GM12891 (cell line): Measurements from ENCODE around the gene ANO4.
"Not testable (repeated sequence)": the region's sequence is repeated elsewhere in the genome, so short reads cannot be mapped to it uniquely, and the experiment has no call there.

Experiments
- DNase-seq: peaks from one replicate; pipeline ENCODE4 v3.0.0; 2011; ENCODE audit warnings: low spot score; ENCODE audit not compliant: insufficient read length
- FAIRE-seq: peaks from 2 replicates; lab custom pipeline; 2011; peaks lifted over from hg19 to GRCh38; lab: Jason Lieb, UNC
- PAX5 ChIP-seq: IDR thresholded peaks from 2 replicates; pipeline ENCODE4 v1.6.1; 2011; ENCODE audit warnings: low read length, moderate library complexity, mild to moderate bottlenecking; ENCODE audit not compliant: insufficient read depth, severe bottlenecking
- POLR2A ChIP-seq: IDR thresholded peaks from 2 replicates; pipeline ENCODE4 v1.6.1; 2011; ENCODE audit warnings: low read depth, low read length, control low read depth
- POLR2AphosphoS5 ChIP-seq: IDR thresholded peaks from 2 replicates; pipeline ENCODE4 v1.6.1; 2011; ENCODE audit warnings: low read depth, low read length, control low read depth
- POU2F2 ChIP-seq: IDR thresholded peaks from 2 replicates; pipeline ENCODE4 v1.6.1; 2011; ENCODE audit warnings: low read depth, mild to moderate bottlenecking, control low read depth, low read length, moderate library complexity
- SPI1 ChIP-seq: IDR thresholded peaks from 2 replicates; pipeline ENCODE4 v1.6.1; 2011; ENCODE audit warnings: low read depth, low read length, control low read depth
- TAF1 ChIP-seq: IDR thresholded peaks from 2 replicates; pipeline ENCODE4 v1.6.1; 2011; ENCODE audit warnings: low read depth, low read length, control low read depth

ANO4 gene

DNA sequence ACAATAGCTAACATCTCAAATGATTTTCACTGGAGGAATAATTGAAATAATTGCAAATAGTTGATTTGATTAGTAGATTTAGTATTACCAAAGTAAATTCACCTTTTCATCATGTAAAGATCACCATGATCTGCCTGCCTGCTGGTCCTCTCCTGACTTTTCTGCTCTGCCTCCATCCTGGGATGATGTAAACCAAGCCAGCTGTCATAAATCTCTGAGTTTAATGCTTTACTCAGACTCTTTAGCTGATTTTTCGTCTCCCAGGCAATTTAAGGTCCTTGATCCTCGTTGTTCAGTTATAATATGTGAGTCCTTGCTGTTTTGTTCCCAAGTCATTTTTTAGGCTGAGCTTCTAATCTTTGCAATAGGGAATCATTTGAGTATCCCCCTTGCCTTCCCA, 138.0 kb downstream of the ANO4 start:
- DNase-seq, result no peak
- TF ChIP-seq POLR2AphosphoS5 (no peak), POLR2A (no peak), PAX5 (no peak), POU2F2 (no peak), SPI1 (no peak), TAF1 (no peak)
- FAIRE-seq, result no peak

DNA sequence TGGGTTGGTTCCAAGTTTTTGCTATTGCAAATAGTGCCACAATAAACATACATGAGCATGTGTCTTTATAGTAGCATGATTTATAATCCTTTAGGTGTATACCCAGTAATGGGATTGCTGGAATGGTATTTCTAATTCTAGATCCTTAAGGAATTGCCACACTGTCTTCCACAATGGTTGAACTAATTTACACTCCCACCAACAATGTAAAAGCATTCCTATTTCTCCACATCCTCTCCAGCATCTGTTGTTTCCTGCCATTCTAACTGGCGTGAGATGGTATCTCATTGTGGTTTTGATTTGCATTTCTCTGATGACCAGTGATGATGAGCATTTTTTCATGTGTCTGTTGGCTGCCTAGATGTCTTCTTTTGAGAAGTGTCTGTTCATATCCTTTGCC, 139.0 kb downstream of the ANO4 start:
- DNase-seq, FAIRE-seq: not testable (repeated sequence)

DNA sequence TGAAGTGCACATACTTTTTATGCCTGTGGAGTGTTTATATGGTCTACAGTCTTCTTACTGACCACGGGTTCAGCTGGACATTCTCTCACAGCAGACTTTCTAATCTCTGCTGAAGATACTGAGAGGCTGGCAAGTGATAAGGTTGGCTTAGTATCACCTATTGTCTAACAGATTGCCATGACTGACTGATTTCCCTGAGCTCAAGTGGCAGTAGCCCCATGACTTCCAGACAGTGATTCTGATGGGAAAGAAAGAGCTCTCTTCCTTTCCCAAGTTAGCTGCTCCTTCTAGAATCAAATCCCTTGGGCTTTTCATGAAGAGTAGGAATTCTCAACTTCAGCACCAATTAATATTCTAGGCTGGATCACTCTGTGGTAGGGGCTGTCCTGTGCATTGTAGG, 141.4 kb downstream of the ANO4 start:
- DNase-seq (no peak), FAIRE-seq (no peak)
- TF ChIP-seq POLR2A (no peak), TAF1 (no peak), POLR2AphosphoS5 (no peak), PAX5 (no peak), POU2F2 (no peak), SPI1 (no peak)

DNA sequence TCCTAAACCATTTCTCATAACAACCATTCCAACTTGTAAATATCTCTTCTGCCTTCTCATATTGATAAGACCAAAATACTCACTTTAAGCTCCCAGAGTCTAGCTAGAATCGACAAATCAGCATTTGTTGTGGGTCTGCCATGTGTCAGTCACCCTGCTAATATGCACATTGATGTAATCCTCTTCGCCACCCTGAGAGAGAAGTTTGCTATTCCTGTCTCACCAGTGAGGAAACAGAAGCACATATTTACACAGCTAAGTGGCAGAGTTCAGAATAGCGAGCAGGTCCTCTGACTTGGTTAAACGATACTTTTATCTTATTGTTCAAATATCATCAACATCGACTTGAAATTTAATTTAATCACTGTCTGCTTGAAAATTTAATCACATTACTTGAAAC, 142.1 kb downstream of the ANO4 start:
- no peak for TF ChIP-seq SPI1
- TF ChIP-seq POU2F2, result no peak
- no peak for TF ChIP-seq PAX5
- TF ChIP-seq POLR2AphosphoS5, result no peak
- TF ChIP-seq TAF1, result no peak
- no peak for TF ChIP-seq POLR2A
- DNase-seq, result no peak
- no peak for FAIRE-seq

DNA sequence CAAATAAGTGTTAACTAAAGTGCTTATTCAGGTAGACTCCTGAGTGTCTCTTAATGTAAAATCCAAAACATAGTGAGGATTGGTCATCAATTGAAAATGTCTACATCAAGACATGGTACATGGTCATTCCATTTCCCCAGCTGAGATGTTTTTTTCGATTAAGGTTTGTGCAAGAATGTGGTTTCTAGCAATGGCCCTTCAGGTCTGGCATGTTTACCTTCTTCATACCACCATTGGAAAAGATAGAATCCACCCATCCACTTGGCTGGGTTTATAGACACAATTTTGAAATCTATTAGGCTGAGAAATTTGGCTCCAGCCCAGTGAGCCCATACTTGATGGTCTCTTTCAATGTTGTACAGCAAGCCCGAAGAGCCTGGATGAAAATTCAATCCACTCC, 145.9 kb downstream of the ANO4 start:
- TF ChIP-seq SPI1 (no peak), POU2F2 (no peak)
- FAIRE-seq, result no peak
- DNase-seq, result no peak

DNA sequence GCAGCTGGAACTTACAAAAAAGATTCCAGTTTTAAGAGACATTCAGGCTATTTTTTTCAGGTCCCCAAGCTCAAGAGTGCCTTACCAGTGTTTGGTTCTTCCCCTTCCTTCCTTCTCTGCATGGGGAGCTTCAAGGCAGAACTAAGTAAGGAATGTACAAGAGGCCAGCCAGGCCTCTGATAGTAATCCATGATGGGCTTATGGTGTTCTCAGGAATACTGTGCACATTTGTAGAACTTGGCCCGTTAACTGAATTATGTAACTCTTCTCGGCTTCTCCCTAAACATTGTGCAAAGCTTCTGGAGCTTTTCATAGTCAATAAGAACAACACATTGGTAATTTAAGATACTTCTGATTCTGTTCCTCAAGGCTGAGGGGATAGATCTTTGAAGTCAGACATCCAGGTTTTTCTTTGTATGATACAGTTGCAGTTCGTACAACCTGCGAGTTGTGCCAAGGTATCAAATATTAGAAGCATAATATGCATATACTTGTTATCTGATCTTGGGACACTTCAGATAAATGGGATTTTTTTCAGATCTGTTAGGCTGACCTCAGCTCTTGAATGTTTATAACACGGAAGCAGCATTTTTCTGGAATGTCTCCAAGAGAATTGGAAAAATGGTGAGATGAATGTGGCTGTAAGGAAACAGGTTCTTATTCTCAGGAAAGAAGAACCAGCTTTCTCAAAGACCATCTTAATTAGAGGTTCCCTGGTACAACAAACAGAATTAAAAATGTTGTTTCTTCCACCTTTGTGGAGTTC, 148.6 kb downstream of the ANO4 start:
- FAIRE-seq (no peak), DNase-seq (no peak)
- TF ChIP-seq PAX5 (no peak), POLR2A (no peak), TAF1 (no peak), POLR2AphosphoS5 (no peak), POU2F2 (no peak)

DNA sequence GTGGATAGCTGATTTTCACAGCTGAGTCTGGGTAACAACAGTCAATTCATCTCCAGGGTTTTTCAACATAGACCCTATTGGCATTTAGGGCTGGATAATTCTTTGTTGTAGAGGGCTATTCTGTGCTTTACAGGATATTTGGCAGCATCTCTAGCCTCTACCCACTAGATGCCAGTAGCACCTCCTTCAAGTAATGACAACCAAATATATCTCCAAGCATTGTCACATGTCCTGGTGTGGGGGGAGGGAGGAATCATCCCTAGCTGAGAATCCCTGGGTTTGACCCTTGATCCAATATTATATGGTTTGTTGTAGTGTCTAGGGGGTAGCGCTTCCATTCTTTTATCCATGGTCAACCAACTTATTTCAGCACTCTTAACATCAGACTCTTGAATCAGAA, 157.2 kb downstream of the ANO4 start:
- no peak for FAIRE-seq
- DNase-seq, result no peak
- TF ChIP-seq SPI1 (no peak), POLR2AphosphoS5 (no peak), TAF1 (no peak), POLR2A (no peak)

DNA sequence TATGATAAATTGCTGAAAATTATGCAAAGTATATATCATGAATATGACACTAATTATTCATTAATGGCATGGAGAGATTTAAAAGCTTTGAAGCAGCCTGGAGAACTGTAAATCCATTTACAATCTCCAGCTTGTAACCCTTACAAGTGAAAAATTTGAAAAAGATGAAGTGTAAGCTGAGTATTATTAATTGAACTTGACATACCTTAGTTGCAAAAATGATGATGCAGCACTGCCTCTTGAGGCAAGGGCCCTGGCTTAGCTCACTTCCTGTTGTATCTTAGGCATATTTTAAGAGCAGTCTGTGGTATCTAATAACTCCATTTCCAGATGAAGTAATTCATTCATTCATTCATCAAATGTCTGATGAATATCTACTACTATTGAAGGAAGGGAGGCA, 158.6 kb downstream of the ANO4 start:
- TF ChIP-seq POLR2A, result no peak
- TF ChIP-seq POU2F2, result no peak
- TF ChIP-seq TAF1, result no peak
- no peak for TF ChIP-seq POLR2AphosphoS5
- no peak for TF ChIP-seq PAX5
- TF ChIP-seq SPI1, result no peak
- FAIRE-seq (no peak), DNase-seq (no peak)

DNA sequence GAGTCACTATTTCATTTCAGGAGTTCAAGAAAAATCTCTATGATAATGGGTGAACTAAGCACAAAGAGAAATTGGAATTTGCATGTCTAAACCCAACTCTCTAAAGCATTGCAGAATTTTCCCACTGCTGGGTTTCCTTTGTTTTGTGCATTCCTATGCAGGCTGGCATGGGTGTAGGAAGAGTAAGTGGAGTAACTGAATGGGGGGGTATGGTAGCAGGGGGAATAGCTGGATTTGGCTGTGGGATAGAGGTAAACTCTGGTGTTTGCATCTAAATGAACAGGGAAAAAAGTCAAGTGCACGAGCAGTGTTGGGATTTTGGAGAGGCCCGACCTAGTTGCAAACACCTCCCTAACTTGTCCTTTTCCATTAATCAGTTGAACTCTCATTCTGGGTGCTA, 159.1 kb downstream of the ANO4 start:
- TF ChIP-seq POLR2A (no peak), SPI1 (no peak), POU2F2 (no peak), PAX5 (no peak), POLR2AphosphoS5 (no peak), TAF1 (no peak)
- DNase-seq (no peak), FAIRE-seq (no peak)

DNA sequence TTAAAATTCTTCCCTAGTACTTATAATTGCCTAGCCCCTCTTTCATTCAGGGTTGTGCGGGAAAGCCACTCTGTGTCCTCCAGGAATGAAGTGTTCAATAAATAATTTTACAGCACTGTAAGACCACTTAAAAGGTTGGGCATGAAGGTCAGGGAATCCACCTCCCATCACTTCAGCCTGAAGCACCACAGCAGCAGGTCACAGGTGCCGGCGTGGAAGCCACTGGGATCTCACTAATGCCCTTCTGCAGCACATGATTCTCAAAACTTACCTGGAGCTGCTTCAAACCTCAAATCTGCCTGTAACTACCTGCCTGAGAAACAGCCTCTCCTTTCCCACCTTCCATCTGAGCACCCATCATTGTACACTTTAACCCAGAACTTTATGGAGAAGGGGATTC, 159.5 kb downstream of the ANO4 start:
- DNase-seq (no peak), FAIRE-seq (no peak)
- TF ChIP-seq PAX5 (no peak), POU2F2 (no peak), POLR2A (no peak), TAF1 (no peak), SPI1 (no peak), POLR2AphosphoS5 (no peak)

DNA sequence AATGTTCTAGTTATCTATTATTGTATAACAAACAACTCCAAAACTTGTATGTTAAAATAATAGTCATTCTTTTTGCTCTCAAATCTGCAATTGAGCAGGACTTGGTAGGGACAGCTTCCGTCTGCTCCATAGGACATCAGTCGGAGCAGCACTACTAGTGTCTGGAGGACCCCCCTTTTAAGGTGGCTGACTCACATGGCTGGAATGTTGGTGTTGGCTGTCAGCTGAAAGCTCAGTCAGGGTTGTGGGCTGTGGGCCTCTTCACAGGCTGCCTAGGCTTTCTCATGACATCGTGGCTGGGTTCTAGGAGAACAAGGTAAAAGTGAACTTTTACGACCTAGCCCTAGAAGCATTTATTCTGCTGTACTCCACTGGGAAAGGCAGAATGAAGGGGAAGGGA, 160.6 kb downstream of the ANO4 start:
- DNase-seq (no peak), FAIRE-seq (no peak)
- TF ChIP-seq PAX5 (no peak), SPI1 (no peak), TAF1 (no peak), POLR2AphosphoS5 (no peak), POU2F2 (no peak)
